Stimulated activated memory B cell treated with anti-CD40 and anti-IgM and Interleukin-4, amounts not matched to agents 10 μg/mL and 1 μg/mL and 100 μg/mL, for 72 hours (primary cell): ENCODE measurements around the gene ACKR3.
A peak's percentile ranks its signal among the peaks of the same experiment; 100 is the strongest.

Experiments
- ATAC-seq: fragments of 150-1000 bp; cut with Tn5 transposase; 2 replicates; pipeline ENCODE4 v1.10.0; 2021
- H3K27ac Mint-ChIP-seq: one replicate; pipeline ENCODE4 v1.8.0; 2022; ENCODE audit warnings: mild to moderate bottlenecking, mixed read lengths
- H3K27me3 Mint-ChIP-seq: one replicate; pipeline ENCODE4 v1.8.0; 2022; ENCODE audit warnings: mixed read lengths
- H3K36me3 Mint-ChIP-seq: one replicate; pipeline ENCODE4 v1.8.0; 2022; ENCODE audit warnings: mixed read lengths
- H3K4me1 Mint-ChIP-seq: one replicate; pipeline ENCODE4 v1.8.0; 2022; ENCODE audit warnings: mixed read lengths
- H3K4me3 Mint-ChIP-seq: one replicate; pipeline ENCODE4 v1.8.0; 2022; ENCODE audit warnings: mild to moderate bottlenecking, moderate library complexity, mixed read lengths
- H3K9me3 Mint-ChIP-seq: one replicate; pipeline ENCODE4 v1.8.0; 2022; ENCODE audit warnings: mixed read lengths

Gene ACKR3

GRCh38 chr2:236583621-236584203 lies 14.1 kb downstream of the ACKR3 start:
- H3K9me3 Mint-ChIP-seq = peaks cover 10% of the 10 kb centered on the region
- no peak overlapping the region for H3K27ac Mint-ChIP-seq
- H3K36me3 Mint-ChIP-seq = peaks cover 23% of the 10 kb centered on the region
- no peak overlapping the region for H3K4me3 Mint-ChIP-seq
- H3K4me1 Mint-ChIP-seq = peaks cover 32% of the 10 kb centered on the region
- H3K27me3 Mint-ChIP-seq = no peaks in the 10 kb centered on the region
- peak; percentile 64 for ATAC-seq

GRCh38 chr2:236584521-236585384 lies 15.1 kb downstream of the ACKR3 start:
- peaks cover 14% of the 10 kb centered on the region for H3K36me3 Mint-ChIP-seq
- no peak overlapping the region for H3K27ac Mint-ChIP-seq
- peaks cover 22% of the 10 kb centered on the region for H3K4me1 Mint-ChIP-seq
- peaks cover 10% of the 10 kb centered on the region for H3K9me3 Mint-ChIP-seq
- no peak overlapping the region for H3K4me3 Mint-ChIP-seq
- H3K27me3 Mint-ChIP-seq = no peaks in the 10 kb centered on the region
- no peak for ATAC-seq

GRCh38 chr2:236585966-236586365 lies 16.3 kb downstream of the ACKR3 start:
- Mint-ChIP-seq H3K36me3 (peaks cover 5% of the 10 kb centered on the region), H3K9me3 (peaks cover 10% of the 10 kb centered on the region), H3K27ac (no peak overlapping the region), H3K4me1 (peaks cover 18% of the 10 kb centered on the region), H3K27me3 (no peaks in the 10 kb centered on the region), H3K4me3 (no peak overlapping the region)
- no peak for ATAC-seq

- Mint-ChIP-seq H3K27me3 (no peaks in the 10 kb centered on the region), H3K9me3 (peaks cover 10% of the 10 kb centered on the region), H3K27ac (no peak overlapping the region), H3K36me3 (no peaks in the 10 kb centered on the region), H3K4me3 (no peak overlapping the region), H3K4me1 (peaks cover 4% of the 10 kb centered on the region)
- no peak for ATAC-seq
Measured at GRCh38 chr2:236587861-236588815, 18.5 kb downstream of the ACKR3 start.

GRCh38 chr2:236588932-236589592 lies 19.4 kb downstream of the ACKR3 start:
- ATAC-seq = no peak
- Mint-ChIP-seq H3K4me3 (no peak overlapping the region), H3K27ac (no peak overlapping the region), H3K27me3 (no peaks in the 10 kb centered on the region), H3K36me3 (no peaks in the 10 kb centered on the region), H3K4me1 (no peaks in the 10 kb centered on the region), H3K9me3 (peaks cover 10% of the 10 kb centered on the region)

- no peak for ATAC-seq
- peaks cover 6% of the 10 kb centered on the region for H3K9me3 Mint-ChIP-seq
- H3K27me3 Mint-ChIP-seq = no peaks in the 10 kb centered on the region
- no peak overlapping the region for H3K27ac Mint-ChIP-seq
- H3K4me3 Mint-ChIP-seq = no peak overlapping the region
- H3K36me3 Mint-ChIP-seq = no peaks in the 10 kb centered on the region
- no peaks in the 10 kb centered on the region for H3K4me1 Mint-ChIP-seq
Measured at GRCh38 chr2:236590846-236591245, 21.2 kb downstream of the ACKR3 start.

GRCh38 chr2:236592821-236593220 lies 23.2 kb downstream of the ACKR3 start:
- ATAC-seq = no peak
- Mint-ChIP-seq H3K4me1 (no peaks in the 10 kb centered on the region), H3K27me3 (no peaks in the 10 kb centered on the region), H3K36me3 (no peaks in the 10 kb centered on the region), H3K27ac (no peak overlapping the region), H3K4me3 (no peak overlapping the region), H3K9me3 (no peaks in the 10 kb centered on the region)

GRCh38 chr2:236593531-236593930 lies 23.9 kb downstream of the ACKR3 start:
- Mint-ChIP-seq H3K4me3 (no peak overlapping the region), H3K4me1 (no peaks in the 10 kb centered on the region), H3K9me3 (no peaks in the 10 kb centered on the region), H3K27ac (no peak overlapping the region), H3K36me3 (no peaks in the 10 kb centered on the region), H3K27me3 (no peaks in the 10 kb centered on the region)
- no peak for ATAC-seq

GRCh38 chr2:236593956-236594355 lies 24.3 kb downstream of the ACKR3 start:
- H3K9me3 Mint-ChIP-seq = no peaks in the 10 kb centered on the region
- no peak overlapping the region for H3K27ac Mint-ChIP-seq
- no peaks in the 10 kb centered on the region for H3K4me1 Mint-ChIP-seq
- no peak for ATAC-seq
- no peak overlapping the region for H3K4me3 Mint-ChIP-seq
- no peaks in the 10 kb centered on the region for H3K36me3 Mint-ChIP-seq
- H3K27me3 Mint-ChIP-seq = no peaks in the 10 kb centered on the region

GRCh38 chr2:236597629-236598028 lies 28.0 kb downstream of the ACKR3 start:
- no peak overlapping the region for H3K27ac Mint-ChIP-seq
- H3K27me3 Mint-ChIP-seq = peaks cover 9% of the 10 kb centered on the region
- H3K36me3 Mint-ChIP-seq = no peaks in the 10 kb centered on the region
- no peaks in the 10 kb centered on the region for H3K9me3 Mint-ChIP-seq
- H3K4me1 Mint-ChIP-seq = no peaks in the 10 kb centered on the region
- H3K4me3 Mint-ChIP-seq = no peak overlapping the region
- no peak for ATAC-seq

GRCh38 chr2:236599059-236599458 lies 29.4 kb downstream of the ACKR3 start:
- ATAC-seq = no peak
- no peaks in the 10 kb centered on the region for H3K36me3 Mint-ChIP-seq
- H3K4me1 Mint-ChIP-seq = no peaks in the 10 kb centered on the region
- H3K9me3 Mint-ChIP-seq = no peaks in the 10 kb centered on the region
- H3K4me3 Mint-ChIP-seq = no peak overlapping the region
- no peak overlapping the region for H3K27ac Mint-ChIP-seq
- peaks cover 15% of the 10 kb centered on the region for H3K27me3 Mint-ChIP-seq

- H3K4me1 Mint-ChIP-seq = peaks cover 3% of the 10 kb centered on the region
- H3K27ac Mint-ChIP-seq = no peak overlapping the region
- no peak for ATAC-seq
- H3K36me3 Mint-ChIP-seq = no peaks in the 10 kb centered on the region
- peaks cover 26% of the 10 kb centered on the region for H3K27me3 Mint-ChIP-seq
- no peak overlapping the region for H3K4me3 Mint-ChIP-seq
- H3K9me3 Mint-ChIP-seq = no peaks in the 10 kb centered on the region
Measured at GRCh38 chr2:236600158-236600557, 30.5 kb downstream of the ACKR3 start.

GRCh38 chr2:236600892-236601291 lies 31.3 kb downstream of the ACKR3 start:
- Mint-ChIP-seq H3K36me3 (no peaks in the 10 kb centered on the region), H3K9me3 (no peaks in the 10 kb centered on the region), H3K27ac (no peak overlapping the region), H3K27me3 (peaks cover 33% of the 10 kb centered on the region), H3K4me1 (peaks cover 5% of the 10 kb centered on the region), H3K4me3 (no peak overlapping the region)
- ATAC-seq = no peak

- H3K27ac Mint-ChIP-seq = no peak overlapping the region
- ATAC-seq = no peak
- H3K9me3 Mint-ChIP-seq = no peaks in the 10 kb centered on the region
- peaks cover 5% of the 10 kb centered on the region for H3K4me1 Mint-ChIP-seq
- no peak overlapping the region for H3K4me3 Mint-ChIP-seq
- H3K36me3 Mint-ChIP-seq = no peaks in the 10 kb centered on the region
- peaks cover 40% of the 10 kb centered on the region for H3K27me3 Mint-ChIP-seq
Measured at GRCh38 chr2:236601316-236602202, 31.9 kb downstream of the ACKR3 start.
